ENCODE data around the gene S100A1.

DNA sequence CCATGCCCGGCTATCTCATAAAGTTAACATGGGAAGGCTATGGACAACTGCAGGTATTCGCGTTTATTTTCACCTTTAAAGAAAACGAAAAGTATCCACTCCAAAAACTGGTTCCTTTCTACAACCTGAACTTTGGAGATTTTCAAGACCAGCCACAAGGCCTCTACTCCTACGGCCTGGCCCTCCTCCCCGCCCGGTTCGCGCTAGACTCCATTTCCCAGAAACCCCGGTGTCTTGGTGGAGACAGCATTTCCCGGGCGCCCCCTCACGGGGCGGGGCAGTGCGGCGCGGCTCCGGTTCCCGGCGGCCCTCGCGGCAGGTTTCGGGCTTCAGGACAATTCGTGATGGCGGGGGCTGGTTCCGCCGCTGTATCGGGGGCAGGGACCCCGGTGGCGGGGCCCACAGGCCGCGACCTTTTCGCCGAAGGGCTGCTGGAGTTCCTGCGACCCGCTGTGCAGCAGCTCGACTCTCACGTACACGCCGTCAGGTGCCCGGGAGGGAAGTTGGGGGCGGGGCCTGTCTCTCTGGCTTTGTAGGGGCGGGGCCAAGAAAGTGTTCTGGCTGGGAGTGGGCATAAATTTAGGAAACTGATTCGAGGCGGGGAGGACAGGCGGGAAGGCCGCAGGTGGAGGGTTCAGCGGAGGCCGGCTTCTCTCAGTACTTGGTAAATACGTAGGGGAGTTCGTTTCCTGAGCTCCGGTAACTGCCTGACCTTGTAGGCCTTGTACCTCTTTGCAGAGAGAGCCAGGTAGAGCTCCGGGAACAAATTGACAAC lies 30.4 kb downstream of the S100A1 start, which contains the start of gene SNAPIN:
- TF ChIP-seq, protein P1, sequence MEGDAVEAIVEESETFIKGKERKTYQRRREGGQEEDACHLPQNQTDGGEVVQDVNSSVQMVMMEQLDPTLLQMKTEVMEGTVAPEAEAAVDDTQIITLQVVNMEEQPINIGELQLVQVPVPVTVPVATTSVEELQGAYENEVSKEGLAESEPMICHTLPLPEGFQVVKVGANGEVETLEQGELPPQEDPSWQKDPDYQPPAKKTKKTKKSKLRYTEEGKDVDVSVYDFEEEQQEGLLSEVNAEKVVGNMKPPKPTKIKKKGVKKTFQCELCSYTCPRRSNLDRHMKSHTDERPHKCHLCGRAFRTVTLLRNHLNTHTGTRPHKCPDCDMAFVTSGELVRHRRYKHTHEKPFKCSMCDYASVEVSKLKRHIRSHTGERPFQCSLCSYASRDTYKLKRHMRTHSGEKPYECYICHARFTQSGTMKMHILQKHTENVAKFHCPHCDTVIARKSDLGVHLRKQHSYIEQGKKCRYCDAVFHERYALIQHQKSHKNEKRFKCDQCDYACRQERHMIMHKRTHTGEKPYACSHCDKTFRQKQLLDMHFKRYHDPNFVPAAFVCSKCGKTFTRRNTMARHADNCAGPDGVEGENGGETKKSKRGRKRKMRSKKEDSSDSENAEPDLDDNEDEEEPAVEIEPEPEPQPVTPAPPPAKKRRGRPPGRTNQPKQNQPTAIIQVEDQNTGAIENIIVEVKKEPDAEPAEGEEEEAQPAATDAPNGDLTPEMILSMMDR (IDR thresholded peaks at IDR 0.05), result peak in 1 of 6 experiments; percentile 21
- TF ChIP-seq POLR2A (IDR thresholded peaks at IDR 0.05), result peak; percentile 2 to 72

All from thyroid gland (tissue), 4 donors.